DMS 273 (cell line): Measurements from ENCODE around the gene MVB12A.
A peak's percentile ranks its signal among the peaks of the same experiment; 100 is the strongest.

Source experiments
- DNase-seq: peaks from one replicate; lab custom pipeline; 2025; ENCODE audit not compliant: unreplicated experiment; lab: John Stamatoyannopoulos, UW

Gene MVB12A

GRCh38 chr19:17441241-17442021, 21.6 kb downstream of the MVB12A start:
- peak; percentile 77 for DNase-seq

- DNase-seq = no peak
Measured at GRCh38 chr19:17445526-17446165, 25.8 kb downstream of the MVB12A start.

GRCh38 chr19:17447704-17448130, 27.9 kb downstream of the MVB12A start:
- no peak for DNase-seq

- DNase-seq = peak; percentile 80
Measured at GRCh38 chr19:17448131-17448967, 28.5 kb downstream of the MVB12A start, which contains the start of gene TMEM221. Gene TMEM221, minus strand, starts transcription at chr19:17448668. Its CDS starts 206 bp downstream, at chr19:17448462.

GRCh38 chr19:17450264-17451075, 30.6 kb downstream of the MVB12A start:
- DNase-seq = no peak

- no peak for DNase-seq
Measured at GRCh38 chr19:17451820-17452219, 32.0 kb downstream of the MVB12A start.

- DNase-seq = peak; percentile 53
Measured at GRCh38 chr19:17454576-17455071, 34.8 kb downstream of the MVB12A start.

GRCh38 chr19:17455308-17456123, 35.7 kb downstream of the MVB12A start:
- DNase-seq = peak; percentile 52

- DNase-seq = no peak
Measured at GRCh38 chr19:17456127-17456526, 36.3 kb downstream of the MVB12A start.

- no peak for DNase-seq
Measured at GRCh38 chr19:17457616-17458015, 37.8 kb downstream of the MVB12A start.

GRCh38 chr19:17458970-17459369, 39.1 kb downstream of the MVB12A start:
- DNase-seq = no peak

GRCh38 chr19:17460372-17461230, 40.8 kb downstream of the MVB12A start, which contains the start of gene NXNL1:
Gene NXNL1, minus strand, starts transcription at chr19:17460926. Its CDS starts 57 bp downstream, at chr19:17460869.
- no peak for DNase-seq

GRCh38 chr19:17466487-17466850, 46.6 kb downstream of the MVB12A start:
- no peak for DNase-seq

- DNase-seq = no peak
Measured at GRCh38 chr19:17467471-17468301, 47.8 kb downstream of the MVB12A start.

GRCh38 chr19:17468302-17469091, 48.6 kb downstream of the MVB12A start:
- no peak for DNase-seq

GRCh38 chr19:17469092-17469480, 49.2 kb downstream of the MVB12A start:
- DNase-seq = peak; percentile 87

- DNase-seq = peak; percentile 99
Measured at GRCh38 chr19:17469481-17470067, 49.7 kb downstream of the MVB12A start.
